ENCODE measurements around the gene BHLHA9. TPM values are rescaled to one million over a fixed set of nuclear protein-coding genes. Genes with fewer than 3 reads are reported as not detected.

The BHLHA9 gene
- total RNA-seq, 4 donors from 2014 or later = not detected

GRCh38 chr17:1272701-1273100 is 2.5 kb downstream of the BHLHA9 start:
- peaks cover 0 to 34% (median 8%) of the 10 kb centered on the region in 3 donors for H3K4me1 ChIP-seq
- H3K9me3 ChIP-seq = no peaks in the 10 kb centered on the region
- H3K27me3 ChIP-seq = peaks cover 63% of the 10 kb centered on the region
- no peaks in the 10 kb centered on the region for H3K36me3 ChIP-seq
- TF ChIP-seq POLR2A (IDR thresholded peaks at IDR 0.05) (no peak), POLR2AphosphoS5 (IDR thresholded peaks at IDR 0.05) (no peak), EP300 (IDR thresholded peaks at IDR 0.05) (no peak), CTCF (IDR thresholded peaks at IDR 0.05) (no peak)
- no peak overlapping the region for H3K27ac ChIP-seq
- H3K4me3 ChIP-seq = no peak overlapping the region
- WGBS, 2 donors (ENCODE audit: low coverage in 1 of 2) = 20 to 67% methylated on average over 1 to 3 of the region's 12 CpGs
- ATAC-seq = no peak

GRCh38 chr17:1273492-1274244 is 3.4 kb downstream of the BHLHA9 start:
- H3K4me3 ChIP-seq = no peak overlapping the region
- no peak for ATAC-seq
- H3K27ac ChIP-seq = no peak overlapping the region
- H3K27me3 ChIP-seq = peaks cover 66% of the 10 kb centered on the region
- no peak for TF ChIP-seq POLR2A (IDR thresholded peaks at IDR 0.05)
- TF ChIP-seq CTCF (IDR thresholded peaks at IDR 0.05) = no peak
- TF ChIP-seq EP300 (IDR thresholded peaks at IDR 0.05) = no peak
- no peak for TF ChIP-seq POLR2AphosphoS5 (IDR thresholded peaks at IDR 0.05)
- WGBS, 2 donors (ENCODE audit: low coverage in 1 of 2) = 76 to 86% methylated on average over 9 to 10 of the region's 13 CpGs
- H3K36me3 ChIP-seq = no peaks in the 10 kb centered on the region
- peaks cover 0 to 28% (median 7%) of the 10 kb centered on the region in 3 donors for H3K4me1 ChIP-seq
- no peaks in the 10 kb centered on the region for H3K9me3 ChIP-seq

- WGBS, 2 donors (ENCODE audit: low coverage in 1 of 2) = 68 to 73% methylated on average over 3 to 4 of the region's 6 CpGs
- TF ChIP-seq POLR2AphosphoS5 (IDR thresholded peaks at IDR 0.05) (no peak), EP300 (IDR thresholded peaks at IDR 0.05) (no peak), CTCF (IDR thresholded peaks at IDR 0.05) (no peak), POLR2A (IDR thresholded peaks at IDR 0.05) (no peak)
- H3K27me3 ChIP-seq = peaks cover 70% of the 10 kb centered on the region
Measured at GRCh38 chr17:1274245-1274608, 4.0 kb downstream of the BHLHA9 start.

GRCh38 chr17:1275205-1275961 is 5.1 kb downstream of the BHLHA9 start:
- ATAC-seq = no peak
- no peak overlapping the region for H3K27ac ChIP-seq
- H3K27me3 ChIP-seq = peaks cover 67% of the 10 kb centered on the region
- no peaks in the 10 kb centered on the region for H3K9me3 ChIP-seq
- peaks cover 0 to 18% (median 3%) of the 10 kb centered on the region in 3 donors for H3K4me1 ChIP-seq
- H3K36me3 ChIP-seq = no peaks in the 10 kb centered on the region
- H3K4me3 ChIP-seq = no peak overlapping the region
- 48 to 77% methylated on average over 4 to 10 of the region's 10 CpGs for WGBS, 2 donors (ENCODE audit: low coverage in 1 of 2)
- TF ChIP-seq POLR2AphosphoS5 (IDR thresholded peaks at IDR 0.05) = no peak
- TF ChIP-seq EP300 (IDR thresholded peaks at IDR 0.05) = no peak
- TF ChIP-seq CTCF (IDR thresholded peaks at IDR 0.05) = no peak
- TF ChIP-seq POLR2A (IDR thresholded peaks at IDR 0.05) = no peak

More at GRCh38 chr17:1274245-1274608, 4.0 kb downstream of the BHLHA9 start:
- Histone ChIP-seq H3K36me3 (no peaks in the 10 kb centered on the region), H3K4me3 (no peak overlapping the region), H3K9me3 (no peaks in the 10 kb centered on the region), H3K4me1 (peaks cover 0 to 23% (median 3%) of the 10 kb centered on the region in 3 donors), H3K27ac (no peak overlapping the region)
- no peak for ATAC-seq
